ENCODE results near the gene IGF2BP3.
"Not testable (repeated sequence)": the region's sequence is repeated elsewhere in the genome, so short reads cannot be mapped to it uniquely, and the experiment has no call there.

The IGF2BP3 gene

GRCh38 chr7:23470330-23471105 lies at the start of gene IGF2BP3:
Gene IGF2BP3 (minus strand): TSS chr7:23470491. CDS start chr7:23470110, 381 bp downstream.
- DNase-seq (ENCODE audit: low read depth) = peak; percentile 97

DNA sequence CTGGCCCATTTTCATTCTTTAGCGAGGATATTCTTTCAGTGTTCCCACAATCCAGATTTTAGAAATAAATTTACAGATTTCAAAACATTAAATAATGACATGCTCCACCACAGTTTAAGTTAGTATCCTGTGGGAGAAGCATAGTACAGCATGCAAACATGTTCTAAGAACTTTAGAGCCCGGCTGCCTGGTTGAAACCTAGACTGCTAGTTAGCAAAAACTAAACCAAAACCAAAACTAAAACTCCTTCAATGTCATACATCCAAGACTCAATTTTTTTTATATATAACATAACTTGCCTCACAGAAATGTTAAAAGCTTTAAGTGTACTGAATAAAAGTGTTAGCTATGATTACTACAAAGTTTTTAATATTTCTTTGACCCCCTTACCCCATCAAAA lies 44.5 kb upstream of the IGF2BP3 start:
- DNase-seq (ENCODE audit: low read depth) = no peak

GRCh38 chr7:23513746-23514145 lies 43.5 kb upstream of the IGF2BP3 start:
- DNase-seq (ENCODE audit: low read depth) = not testable (repeated sequence)

DNA sequence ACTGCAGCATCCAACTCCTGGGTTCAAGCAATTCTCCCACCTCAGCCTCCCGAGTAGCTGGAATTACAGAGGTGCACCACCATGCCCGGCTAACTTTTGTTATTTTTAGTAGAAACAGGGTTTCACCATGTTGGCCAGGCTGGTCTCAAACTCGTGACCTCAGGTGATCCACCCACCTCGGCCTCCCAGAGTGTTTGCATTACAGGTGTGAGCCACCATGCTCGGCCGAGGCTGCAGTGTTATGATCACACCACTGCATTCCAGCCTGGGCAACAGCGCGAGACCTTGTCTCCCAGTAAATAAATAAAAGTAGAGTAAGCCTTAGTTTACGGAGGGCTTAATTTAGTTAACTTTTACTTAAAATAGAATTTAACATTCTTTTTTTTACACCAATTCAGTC lies 23.7 kb upstream of the IGF2BP3 start:
- no peak for DNase-seq (ENCODE audit: low read depth)

DNA sequence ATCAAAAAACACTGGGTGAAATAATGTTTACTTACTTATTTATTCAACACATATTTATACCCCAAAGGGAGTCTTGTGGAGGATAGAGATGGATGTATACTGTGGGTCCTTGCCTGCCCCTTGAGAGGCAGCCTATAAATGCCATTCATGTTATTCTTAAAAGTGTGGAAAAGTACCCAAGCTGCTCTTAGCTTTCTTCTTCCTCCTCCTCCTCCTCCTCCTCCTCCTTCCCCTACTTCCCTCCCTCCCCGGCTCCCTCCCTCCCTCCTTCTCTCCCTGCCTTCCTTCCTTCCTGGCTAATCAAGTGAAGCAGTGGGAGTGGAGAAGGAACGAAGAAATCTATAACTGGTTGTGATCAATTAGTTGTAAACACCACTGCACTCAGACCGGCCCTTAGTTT lies 21.2 kb upstream of the IGF2BP3 start:
- peak; percentile 31 for DNase-seq (ENCODE audit: low read depth)

DNA sequence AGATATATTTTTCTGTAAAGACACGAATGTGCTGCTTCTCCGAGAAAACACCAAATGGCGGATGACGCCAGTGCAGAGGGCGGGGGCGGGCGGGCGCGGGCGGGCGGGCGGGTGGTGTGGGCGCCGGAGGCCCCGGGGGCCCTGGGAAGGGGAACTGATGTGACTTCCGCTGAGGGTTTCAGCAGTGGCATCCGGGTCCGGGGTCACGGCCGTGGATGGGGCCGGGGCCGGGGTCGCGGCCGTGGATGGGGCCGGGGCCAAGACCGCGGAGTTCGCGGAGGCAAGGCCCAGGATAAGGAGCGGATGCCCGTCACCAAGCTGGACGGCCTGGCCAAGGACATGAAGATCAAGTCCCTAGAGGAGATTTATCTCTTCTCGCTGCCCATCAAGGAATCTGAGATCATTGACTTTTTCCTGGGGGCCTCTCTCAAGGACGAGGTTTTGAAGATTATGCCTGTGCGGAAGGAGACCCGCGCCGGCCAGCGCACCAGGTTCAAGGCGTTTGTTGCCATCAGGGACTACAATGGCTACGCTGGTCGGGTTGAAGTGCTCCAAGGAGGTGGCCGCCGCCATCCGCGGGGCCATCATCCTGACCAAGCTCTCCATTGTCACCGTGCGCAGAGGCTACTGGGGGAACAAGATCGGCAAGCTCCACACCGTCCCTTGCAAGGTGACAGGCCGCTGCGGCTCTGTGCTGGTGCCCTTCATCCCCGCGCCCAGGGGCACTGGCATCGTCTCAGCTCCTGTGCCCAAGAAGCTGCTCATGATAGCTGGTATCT lies 20.3 kb upstream of the IGF2BP3 start:
- DNase-seq (ENCODE audit: low read depth) = peak; percentile 29

DNA sequence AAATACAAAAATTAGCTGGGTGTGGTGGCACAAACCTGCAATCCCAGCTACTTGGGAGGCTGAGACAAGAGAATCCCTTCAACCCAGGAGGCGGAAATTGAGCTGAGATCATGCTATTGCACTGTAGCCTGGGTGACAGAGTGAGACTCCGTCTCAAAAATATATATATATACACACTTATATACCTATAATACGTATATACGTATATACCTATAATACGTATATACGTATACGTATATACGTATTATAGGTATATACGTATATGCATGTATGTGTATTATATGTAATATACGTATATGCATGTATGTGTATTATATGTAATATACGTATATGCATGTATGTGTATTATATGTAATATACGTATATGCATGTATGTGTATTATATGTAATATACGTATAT lies 18.4 kb upstream of the IGF2BP3 start:
- DNase-seq (ENCODE audit: low read depth) = not testable (repeated sequence)

- no peak for DNase-seq (ENCODE audit: low read depth)
Observed at GRCh38 chr7:23487670-23488069, 17.4 kb upstream of the IGF2BP3 start.

DNA sequence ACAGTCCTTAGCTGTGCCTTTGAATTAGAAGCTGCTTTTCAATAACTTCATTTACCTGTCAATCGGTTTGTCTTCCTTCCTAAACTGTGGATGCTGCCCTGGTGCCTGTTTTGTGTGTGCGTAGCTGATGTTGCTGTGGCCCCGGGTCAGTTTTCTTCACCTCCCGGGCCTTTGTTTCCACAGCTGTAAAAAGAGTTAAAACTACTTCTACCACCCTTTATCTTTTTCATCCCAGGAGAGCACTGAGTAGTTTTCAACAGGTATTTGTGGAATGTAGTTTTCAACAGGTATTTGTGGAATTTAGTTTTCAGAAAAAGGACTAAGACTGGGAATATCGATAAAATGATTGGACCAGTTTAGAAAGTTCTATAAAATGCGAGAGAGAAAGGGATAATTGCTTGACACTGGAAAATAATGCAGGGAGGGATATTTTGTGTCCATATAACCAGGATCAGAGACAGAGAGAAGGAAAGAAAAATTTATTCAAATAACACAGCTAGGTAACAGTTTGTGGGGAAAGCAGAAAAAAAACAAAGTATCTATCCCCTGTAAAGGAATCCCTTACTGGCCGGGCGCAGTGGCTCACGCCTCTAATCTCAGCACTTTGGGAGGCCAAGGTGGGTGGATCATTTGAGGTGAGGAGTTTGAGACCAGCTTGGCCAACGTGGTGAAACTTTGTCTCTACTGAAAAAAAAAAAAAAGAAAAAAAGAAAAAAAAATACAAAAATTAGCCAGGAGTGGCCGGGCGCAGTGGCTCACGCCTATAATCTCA lies 15.9 kb upstream of the IGF2BP3 start:
- no peak for DNase-seq (ENCODE audit: low read depth)

DNA sequence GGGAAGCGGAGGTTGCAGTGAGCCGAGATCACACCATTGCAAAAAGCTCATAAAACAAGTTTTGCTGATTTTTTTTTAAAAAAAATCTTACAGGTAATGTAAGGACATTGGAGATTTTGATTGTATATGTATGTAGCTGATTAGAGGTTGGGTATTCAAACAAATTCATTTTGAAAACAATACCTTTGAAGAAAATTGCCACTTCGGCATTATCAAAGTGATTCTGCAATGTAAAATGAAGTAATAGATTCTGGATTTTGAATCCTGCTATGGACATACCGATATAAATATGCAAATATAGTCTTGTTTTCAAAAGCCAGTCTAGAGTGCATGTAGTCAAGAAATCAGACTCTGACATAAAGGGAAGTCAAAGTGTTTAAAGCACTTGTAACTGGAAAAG lies 12.4 kb upstream of the IGF2BP3 start:
- no peak for DNase-seq (ENCODE audit: low read depth)

DNA sequence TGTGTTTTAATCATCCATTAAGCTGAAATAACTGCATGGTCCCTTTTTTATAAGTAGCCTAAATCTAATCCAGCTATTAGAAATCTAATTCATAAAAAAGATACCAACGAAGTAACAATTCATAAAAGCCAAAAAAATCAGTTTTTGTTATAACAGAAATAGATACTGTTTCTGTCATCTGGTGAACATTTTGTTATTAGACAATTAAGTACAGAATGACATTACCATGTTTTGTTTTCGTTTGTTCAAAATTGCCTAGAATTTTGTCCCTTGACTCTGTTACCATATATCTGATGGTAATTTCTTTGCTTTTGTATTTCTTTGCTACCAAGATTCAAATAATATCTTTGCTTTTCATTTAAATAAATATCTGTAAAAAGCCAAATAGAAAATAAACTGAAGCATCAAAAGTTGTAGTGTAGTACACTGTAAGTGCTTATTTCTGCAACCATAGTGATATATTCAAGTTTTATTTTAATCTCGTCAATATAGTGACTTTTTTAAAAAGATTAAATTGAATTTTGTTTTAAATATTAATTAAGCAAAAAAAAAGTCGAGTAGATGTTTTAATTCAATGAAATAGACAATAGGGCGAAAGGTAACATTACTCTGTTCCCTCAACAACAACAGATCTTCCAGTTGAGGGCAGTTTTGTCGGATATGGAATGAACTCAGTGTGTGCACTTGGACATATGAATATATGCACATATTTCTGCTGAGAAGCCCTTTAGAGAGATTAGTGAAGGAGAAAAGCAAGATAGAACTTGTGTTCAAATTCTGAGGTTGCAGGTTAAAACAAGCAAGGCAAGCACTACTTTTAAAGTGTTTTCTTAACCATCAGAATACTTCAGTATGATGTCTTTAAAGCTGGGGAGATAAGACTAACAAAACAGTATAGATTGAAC lies 7.9 kb upstream of the IGF2BP3 start:
- DNase-seq (ENCODE audit: low read depth) = no peak

DNA sequence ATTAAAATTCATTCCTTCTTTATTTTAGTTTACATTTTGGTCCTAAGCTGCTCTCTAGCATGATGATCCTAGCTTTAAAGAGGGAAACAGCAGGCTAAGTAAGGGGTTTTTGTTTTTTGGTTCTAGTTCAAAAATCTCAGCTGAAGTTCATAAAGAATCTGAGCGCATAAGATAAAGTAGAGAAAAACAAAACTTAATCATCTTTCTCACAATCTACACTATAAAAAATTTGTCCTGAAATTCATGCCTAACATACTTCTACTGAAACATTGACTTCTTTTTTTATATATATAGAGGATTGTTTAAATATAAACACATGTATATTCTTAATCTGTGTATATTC lies 6.8 kb upstream of the IGF2BP3 start:
- no peak for DNase-seq (ENCODE audit: low read depth)

DNA sequence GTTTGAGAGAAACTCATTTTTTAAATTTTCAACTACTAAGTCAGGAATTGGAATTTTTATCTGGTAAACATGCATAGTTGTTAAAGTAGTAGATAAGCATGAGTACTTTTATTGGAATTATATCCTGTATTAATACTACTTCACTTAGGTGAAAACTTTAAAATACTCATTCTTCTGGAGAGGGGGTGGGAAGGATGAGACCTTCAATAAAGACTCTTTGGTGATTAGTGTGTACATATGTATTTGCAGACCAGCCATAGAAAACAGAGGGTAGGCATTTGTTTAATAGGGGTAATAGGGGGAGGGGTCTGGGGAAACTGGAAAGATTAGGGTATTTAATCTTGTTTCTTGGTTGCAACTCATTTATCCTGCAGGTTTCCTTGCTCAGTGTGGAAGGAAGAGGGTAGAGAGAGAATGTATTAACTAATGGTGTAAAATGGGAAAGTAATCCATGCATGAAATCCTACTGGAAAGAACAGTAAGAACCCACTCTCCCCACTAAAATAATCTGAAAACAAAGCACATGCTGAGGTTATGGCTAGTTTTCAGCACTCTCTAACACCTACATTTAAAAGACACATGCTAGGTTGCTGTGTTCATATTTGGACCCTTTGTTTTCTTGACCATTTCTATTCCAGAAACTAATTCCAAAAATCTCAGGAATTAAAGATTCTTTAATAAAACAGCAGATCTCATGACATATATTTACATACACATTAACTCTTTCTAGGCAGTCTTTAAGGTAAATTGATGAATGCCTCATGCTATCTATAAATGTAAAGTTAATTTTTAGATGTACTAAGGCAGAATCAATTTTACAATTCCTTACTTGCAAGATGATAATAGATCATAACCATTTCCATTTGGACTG lies 6.2 kb upstream of the IGF2BP3 start:
- no peak for DNase-seq (ENCODE audit: low read depth)

DNA sequence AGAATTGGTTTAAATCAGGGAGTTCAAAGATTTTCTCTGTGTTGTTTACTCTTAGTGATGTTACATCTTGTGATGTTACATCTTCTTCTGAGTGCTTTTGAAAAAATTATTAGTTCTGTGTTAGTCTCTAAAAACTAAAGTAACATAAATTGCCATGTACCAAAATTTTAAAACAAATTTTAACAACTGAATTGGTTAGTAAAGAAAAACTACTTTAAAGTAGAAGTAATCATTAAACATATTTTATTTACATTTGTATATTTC lies 5.2 kb upstream of the IGF2BP3 start:
- no peak for DNase-seq (ENCODE audit: low read depth)

- no peak for DNase-seq (ENCODE audit: low read depth)
Observed at GRCh38 chr7:23474829-23475575, 4.7 kb upstream of the IGF2BP3 start.

DNA sequence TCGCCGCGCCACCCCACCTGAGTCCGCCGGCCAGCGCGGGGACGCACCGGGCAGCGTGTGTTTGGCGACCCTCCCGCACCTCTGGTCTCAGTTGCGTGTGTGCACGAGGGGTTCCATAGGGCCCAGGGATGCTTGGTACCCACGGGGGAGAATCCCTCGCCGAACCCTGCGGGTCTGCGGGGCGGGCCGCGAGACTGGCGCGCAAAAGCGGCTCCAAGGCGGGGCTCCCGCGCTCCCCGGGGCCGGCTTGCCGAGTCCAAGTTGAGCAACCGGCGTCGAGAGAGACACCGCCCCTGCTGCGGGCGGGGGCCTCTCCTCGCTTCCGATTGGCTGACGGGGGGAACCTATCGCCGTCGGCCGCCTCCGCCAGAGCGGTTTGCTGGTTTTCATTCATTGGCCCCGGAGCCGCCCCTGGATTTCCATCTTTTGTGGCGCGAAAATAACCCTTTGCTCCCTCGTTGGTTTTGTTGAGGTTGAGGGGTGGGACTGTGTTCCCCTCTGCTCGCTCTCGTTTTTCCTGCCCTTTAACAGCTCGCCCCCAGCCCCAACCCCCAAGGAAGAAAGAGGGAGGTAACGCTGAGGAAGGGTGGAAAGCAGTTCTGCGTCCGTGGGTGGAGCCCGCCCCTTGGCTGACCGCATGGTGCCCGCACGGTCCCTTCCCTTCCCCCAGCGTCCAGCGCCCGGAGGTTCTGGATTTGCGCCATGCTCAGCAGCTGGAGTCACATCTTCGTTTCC lies 4.0 kb upstream of the IGF2BP3 start:
- peak; percentile 94 for DNase-seq (ENCODE audit: low read depth)

GRCh38 chr7:23473844-23474093 lies 3.5 kb upstream of the IGF2BP3 start:
- peak; percentile 8 for DNase-seq (ENCODE audit: low read depth)

DNA sequence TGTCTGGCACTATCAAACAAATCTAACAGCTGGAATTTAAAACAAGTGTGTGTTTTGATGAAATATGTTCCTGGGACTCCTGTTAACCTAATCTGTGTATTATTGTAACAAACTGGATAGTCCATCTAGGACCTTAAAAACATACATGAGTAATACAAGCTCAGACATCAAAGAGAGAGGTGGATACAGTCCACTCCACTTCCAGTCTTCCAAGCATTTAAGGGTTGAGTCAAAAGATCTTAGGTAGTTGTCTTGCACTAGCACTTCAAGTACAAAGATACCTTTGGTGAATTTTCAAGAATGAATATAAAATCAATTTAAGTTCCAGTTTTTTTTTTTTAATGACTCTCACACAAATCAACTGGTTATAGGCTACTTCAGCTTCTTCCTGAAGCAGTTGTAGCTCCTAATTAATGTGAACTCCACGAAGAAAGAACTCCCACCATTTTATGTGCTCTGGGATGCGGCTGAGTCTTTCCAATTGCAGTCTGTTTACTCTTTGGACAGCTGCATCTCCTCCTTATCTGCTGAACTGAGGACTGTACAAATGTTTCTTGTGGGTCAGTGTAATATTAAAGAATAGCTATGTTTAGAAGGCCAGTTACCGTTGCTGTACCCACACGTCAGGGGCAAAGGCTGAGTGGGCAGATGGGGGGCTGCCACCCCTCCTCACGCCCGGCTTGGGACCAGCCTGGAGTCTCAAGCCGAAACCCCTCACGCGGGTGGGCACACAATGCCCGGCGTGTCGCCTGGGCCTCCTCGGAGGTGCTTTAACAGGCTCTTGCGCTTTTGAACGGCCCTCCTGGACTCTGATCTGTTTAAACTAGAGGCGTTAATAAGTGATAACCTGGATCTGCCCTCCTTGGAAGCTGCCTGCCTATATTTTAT lies 2.9 kb upstream of the IGF2BP3 start:
- peak; percentile 44 for DNase-seq (ENCODE audit: low read depth)

- DNase-seq (ENCODE audit: low read depth) = no peak
Observed at GRCh38 chr7:23472556-23472955, 2.3 kb upstream of the IGF2BP3 start.
